Left lobe of liver (tissue), 2 donors: ENCODE measurements around the gene CDKN1A. TPM values are rescaled to one million over a fixed set of nuclear protein-coding genes. Genes with fewer than 3 reads are reported as not detected.

Experiments used
- ATAC-seq: fragments of 200-7000 bp; cut with Tn5 transposase; one replicate; pipeline ENCODE4 v1.9.1; 2020; ENCODE audit warnings: mild to moderate bottlenecking, moderate library complexity
- DNase-seq: peaks from one replicate; pipeline ENCODE4 v3.0.0-alpha.2; 2020; ENCODE audit warnings: low spot score
- total RNA-seq: library from RNA; stranded (reverse); gene quantifications from one replicate; pipeline ENCODE4 v1.2.1, GENCODE V29; 2021
- donor health status: DM: no; HTN: no; CAD: no; lungs with moderate emphysema.
- donor health status: DM: no; HTN: yes; CAD: no.

Gene CDKN1A
- total RNA-seq, 1 donor from 2014 or later, result 32.6 TPM

- ATAC-seq (no peak), DNase-seq (no peak)
Observed at GRCh38 chr6:36677059-36677749, 1.3 kb upstream of the CDKN1A start.

- ATAC-seq (peak; percentile 8), DNase-seq (peak; percentile 63)
Observed at GRCh38 chr6:36677753-36678487, 594 bp upstream of the CDKN1A start.

GRCh38 chr6:36679043-36679833 lies 724 bp downstream of the CDKN1A start:
- ATAC-seq (peak; percentile 55), DNase-seq (peak; percentile 92)

GRCh38 chr6:36682328-36683144 lies 4.0 kb downstream of the CDKN1A start:
- ATAC-seq (peak; percentile 4), DNase-seq (peak; percentile 87)

- DNase-seq, result no peak
- ATAC-seq, result no peak
Observed at GRCh38 chr6:36683145-36683655, 4.7 kb downstream of the CDKN1A start.

- ATAC-seq, result peak; percentile 38
- peak; percentile 79 for DNase-seq
Observed at GRCh38 chr6:36683656-36684446, 5.3 kb downstream of the CDKN1A start.

GRCh38 chr6:36684447-36684812 lies 5.9 kb downstream of the CDKN1A start:
- ATAC-seq, result no peak

GRCh38 chr6:36685166-36685924 lies 6.8 kb downstream of the CDKN1A start:
- no peak for ATAC-seq
- no peak for DNase-seq

More at GRCh38 chr6:36684447-36684812, 5.9 kb downstream of the CDKN1A start:
- DNase-seq, result no peak

- ATAC-seq (no peak), DNase-seq (no peak)
Observed at GRCh38 chr6:36685926-36686667, 7.6 kb downstream of the CDKN1A start.

GRCh38 chr6:36686668-36687513 lies 8.4 kb downstream of the CDKN1A start:
- DNase-seq (no peak), ATAC-seq (no peak)

GRCh38 chr6:36688063-36688738 lies 9.7 kb downstream of the CDKN1A start:
- ATAC-seq (no peak), DNase-seq (no peak)

- DNase-seq (no peak), ATAC-seq (no peak)
Observed at GRCh38 chr6:36688739-36689075, 10.2 kb downstream of the CDKN1A start.

- ATAC-seq, result no peak
- no peak for DNase-seq
Observed at GRCh38 chr6:36691011-36691410, 12.5 kb downstream of the CDKN1A start.

- ATAC-seq, result no peak
- DNase-seq, result no peak
Observed at GRCh38 chr6:36691612-36692011, 13.1 kb downstream of the CDKN1A start.

GRCh38 chr6:36692220-36692619 lies 13.7 kb downstream of the CDKN1A start:
- DNase-seq, result no peak
- peak; percentile 48 for ATAC-seq

- ATAC-seq (peak; percentile 61), DNase-seq (no peak)
Observed at GRCh38 chr6:36692861-36693702, 14.6 kb downstream of the CDKN1A start.
